SW480 (cell line): ENCODE measurements around the gene ANGPT4.
"Not testable (repeated sequence)": the region's sequence is repeated elsewhere in the genome, so short reads cannot be mapped to it uniquely, and the experiment has no call there.

Experiments used
- DNase-seq: peaks from one replicate; pipeline ENCODE4 v3.0.0-alpha.2; 2016; ENCODE audit warnings: low spot score

Gene ANGPT4

DNA sequence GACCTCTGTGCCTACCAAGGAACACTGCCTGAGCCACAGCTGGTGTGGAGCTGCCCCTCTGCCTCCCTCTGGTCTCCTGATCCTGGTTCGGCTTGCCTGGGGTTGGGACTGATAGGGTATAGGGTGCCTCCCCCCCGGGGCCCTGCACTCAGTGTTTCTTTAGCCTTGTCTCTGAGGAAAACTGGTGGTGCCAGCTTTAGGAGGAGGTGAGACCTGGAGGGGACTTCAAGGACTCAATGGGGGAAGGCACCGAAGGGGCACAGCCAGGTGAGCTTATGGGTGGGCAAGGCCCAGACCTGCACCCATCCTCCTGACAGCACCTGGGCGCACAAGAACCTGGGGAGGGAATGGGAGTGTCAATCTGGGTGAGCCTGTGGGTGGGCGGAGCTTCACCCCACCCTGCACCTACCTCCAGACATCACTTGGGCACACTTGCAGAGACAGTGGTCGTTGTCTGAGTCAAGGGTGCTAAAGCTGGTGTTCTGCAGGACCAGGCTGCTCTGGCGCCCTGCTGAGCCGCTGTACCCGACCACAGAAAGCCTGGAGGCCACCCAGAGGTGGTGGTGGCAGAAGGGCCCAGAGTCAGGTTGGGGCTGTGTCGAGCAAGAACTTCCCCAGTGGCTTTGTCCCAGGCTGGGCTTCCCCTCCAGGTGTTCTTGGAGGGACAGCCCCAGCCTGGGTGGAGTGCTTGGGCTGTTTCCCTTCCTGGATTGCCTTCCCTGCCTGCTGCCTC lies 42.1 kb downstream of the ANGPT4 start:
- no peak for DNase-seq

GRCh38 chr20:872855-873520 lies 43.1 kb downstream of the ANGPT4 start:
- DNase-seq = no peak

- no peak for DNase-seq
Observed at GRCh38 chr20:871948-872347, 44.2 kb downstream of the ANGPT4 start.

DNA sequence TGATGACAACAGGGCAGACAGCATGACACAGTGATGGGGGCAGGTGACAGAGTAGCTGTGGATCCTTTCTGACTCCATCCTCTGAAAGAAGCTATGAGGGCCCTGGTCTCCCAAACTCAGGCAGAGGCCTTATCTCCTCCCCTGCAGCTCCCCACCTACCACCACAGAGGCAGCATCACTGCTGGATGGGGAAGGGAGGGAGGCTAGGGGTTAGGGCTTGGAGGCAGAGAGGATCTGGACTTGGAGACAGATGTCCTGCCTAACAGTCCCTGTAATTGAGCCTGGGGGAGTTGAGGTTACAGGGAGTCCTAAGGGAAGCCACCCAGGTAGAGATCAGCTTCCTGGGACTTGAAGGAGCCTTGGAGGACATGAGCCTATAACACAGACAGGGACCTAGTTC lies 44.7 kb downstream of the ANGPT4 start:
- DNase-seq = no peak

- DNase-seq = no peak
Observed at GRCh38 chr20:870758-871157, 45.4 kb downstream of the ANGPT4 start.

- no peak for DNase-seq
Observed at GRCh38 chr20:869606-870005, 46.5 kb downstream of the ANGPT4 start.

- no peak for DNase-seq
Observed at GRCh38 chr20:868279-868678, 47.9 kb downstream of the ANGPT4 start.

GRCh38 chr20:865440-865839 lies 50.7 kb downstream of the ANGPT4 start:
- DNase-seq = no peak

GRCh38 chr20:860891-861290 lies 55.2 kb downstream of the ANGPT4 start:
- DNase-seq = no peak

- peak; percentile 34 for DNase-seq
Observed at GRCh38 chr20:859751-860231, 56.3 kb downstream of the ANGPT4 start.

DNA sequence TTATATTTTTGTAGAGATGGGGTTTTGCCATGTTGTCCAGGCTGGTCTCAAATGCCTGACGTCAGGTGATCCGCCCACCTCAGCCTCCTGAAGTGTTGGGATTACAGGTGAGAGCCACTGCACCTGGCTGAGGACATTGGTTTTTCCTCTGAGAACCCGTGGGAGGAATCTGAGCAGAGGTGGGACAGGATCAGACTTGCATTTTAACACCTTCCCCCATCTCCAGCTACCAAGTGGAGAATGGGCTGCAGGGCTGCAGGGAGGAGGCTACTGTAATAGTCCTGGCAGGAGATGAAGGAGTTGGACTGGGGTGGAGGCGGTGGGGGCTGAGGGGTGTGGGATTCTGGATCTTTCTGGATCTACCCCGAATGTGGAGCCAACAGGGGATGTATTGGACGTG lies 58.1 kb downstream of the ANGPT4 start:
- no peak for DNase-seq

GRCh38 chr20:856361-856775 lies 59.8 kb downstream of the ANGPT4 start:
- DNase-seq = peak; percentile 99

GRCh38 chr20:855466-856360 lies 60.4 kb downstream of the ANGPT4 start:
- DNase-seq = no peak

DNA sequence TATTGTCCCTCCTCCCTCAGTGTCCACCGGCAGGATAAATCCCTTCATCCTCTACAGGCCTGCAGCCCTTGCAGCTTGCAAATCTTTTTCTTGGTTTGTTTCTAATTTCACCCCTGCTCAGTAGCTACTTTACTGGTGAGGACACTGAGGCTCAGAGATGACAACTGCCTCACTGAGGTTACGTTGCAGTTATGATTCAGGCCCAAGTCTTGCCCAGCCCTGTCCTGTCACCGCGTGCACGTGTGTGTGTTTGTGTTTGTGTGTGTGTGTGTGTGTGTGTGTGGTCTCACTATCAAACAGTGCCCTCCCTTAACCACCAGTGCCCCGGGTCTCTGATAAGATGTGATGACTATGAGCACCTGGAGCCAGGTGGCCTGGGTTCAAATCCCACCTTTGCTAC lies 61.5 kb downstream of the ANGPT4 start:
- DNase-seq = no peak

DNA sequence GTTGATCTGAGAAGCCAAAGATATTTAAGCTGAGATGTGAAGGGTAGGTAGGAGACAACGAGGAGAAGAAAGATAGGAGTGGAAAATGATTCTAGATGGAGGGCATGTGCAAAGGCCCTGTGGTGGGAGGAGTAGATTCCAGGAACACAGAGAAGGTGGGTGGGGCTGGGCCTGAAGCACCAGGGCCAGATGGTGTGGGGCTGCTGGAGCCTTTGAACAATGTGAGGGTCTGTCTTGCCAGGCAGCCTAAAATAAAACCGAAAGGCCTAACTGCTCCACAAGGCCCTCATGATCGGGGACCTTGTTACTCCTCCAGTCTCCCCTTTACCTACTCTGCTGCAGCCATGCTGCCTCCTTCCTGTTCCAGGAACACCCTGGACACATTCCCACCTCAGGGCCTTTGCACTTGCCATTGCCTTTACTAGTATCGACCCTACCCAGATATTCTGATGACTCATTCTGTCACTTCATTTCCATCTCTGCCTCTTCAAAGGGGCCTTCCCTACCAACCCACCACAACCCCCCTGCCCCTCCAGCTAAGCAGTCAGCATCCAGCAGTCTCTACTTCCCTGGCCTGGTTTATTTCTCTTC lies 62.6 kb downstream of the ANGPT4 start:
- no peak for DNase-seq

GRCh38 chr20:848731-849130 lies 67.4 kb downstream of the ANGPT4 start:
- DNase-seq = not testable (repeated sequence)

- no peak for DNase-seq
Observed at GRCh38 chr20:848193-848592, 67.9 kb downstream of the ANGPT4 start.

DNA sequence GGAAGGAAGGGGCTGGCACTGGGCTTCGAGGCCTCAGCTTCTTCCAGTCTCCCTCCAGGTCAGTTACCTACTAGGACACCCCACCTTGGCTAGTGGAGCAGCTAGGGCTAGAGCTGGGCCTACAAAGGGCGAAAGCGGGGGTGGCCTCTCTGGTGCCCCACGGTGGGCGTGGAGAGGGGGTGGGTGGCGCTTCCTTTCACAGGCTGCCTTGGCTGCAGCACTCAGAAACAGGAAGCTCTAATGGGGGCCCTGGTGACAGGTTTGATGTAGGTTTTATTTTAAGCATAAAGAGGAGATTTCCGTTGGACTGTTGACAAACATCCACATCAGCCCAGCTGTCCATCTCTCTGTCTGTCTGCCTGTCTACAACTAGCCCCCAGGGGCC lies 69.2 kb downstream of the ANGPT4 start:
- DNase-seq = no peak

DNA sequence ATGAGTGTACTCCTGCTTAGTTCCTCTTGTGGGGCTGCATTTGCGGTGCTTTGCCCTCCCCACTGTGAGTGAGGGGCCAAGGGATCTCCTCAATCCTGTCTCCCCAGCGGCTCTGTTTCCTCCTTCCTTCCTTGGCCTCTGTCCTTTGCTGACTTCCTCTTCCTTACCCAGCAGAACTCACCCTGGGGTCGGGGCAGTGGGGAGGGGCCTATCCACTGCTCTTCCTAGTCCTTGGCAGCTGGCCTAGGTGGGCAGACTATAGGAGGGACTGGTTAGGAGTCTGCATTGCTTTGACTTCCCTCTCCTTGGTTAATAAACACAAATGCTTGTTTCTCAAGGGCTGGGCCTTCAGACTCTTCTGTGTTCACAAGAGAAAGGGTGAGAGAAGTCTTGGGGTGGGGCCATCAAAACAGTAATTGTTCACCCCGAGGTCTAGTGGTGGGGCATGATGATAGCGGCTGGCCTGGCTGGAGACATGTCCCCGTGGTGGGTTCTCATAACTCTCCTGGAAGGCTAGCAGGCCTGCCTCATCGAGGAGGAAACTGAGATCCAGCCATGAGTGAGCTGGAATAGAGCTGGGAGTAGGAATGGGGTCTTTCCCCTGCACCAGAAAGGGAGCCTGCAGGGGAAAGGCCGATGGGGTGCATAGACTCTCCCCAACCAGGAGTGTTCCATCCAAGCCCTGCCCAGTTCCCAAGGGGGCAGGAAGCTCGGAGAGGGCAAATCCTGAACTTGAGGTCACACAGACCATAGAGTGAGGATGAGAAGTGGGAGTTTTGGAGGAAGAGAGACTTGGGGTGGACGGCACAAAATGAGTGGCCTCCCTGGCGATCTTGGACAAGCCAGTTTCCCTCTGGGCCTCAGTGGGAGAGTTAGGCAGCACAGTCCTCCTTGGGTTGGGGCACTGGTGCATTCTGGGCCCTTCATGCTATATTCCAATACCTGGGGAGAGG lies 69.9 kb downstream of the ANGPT4 start:
- no peak for DNase-seq

DNA sequence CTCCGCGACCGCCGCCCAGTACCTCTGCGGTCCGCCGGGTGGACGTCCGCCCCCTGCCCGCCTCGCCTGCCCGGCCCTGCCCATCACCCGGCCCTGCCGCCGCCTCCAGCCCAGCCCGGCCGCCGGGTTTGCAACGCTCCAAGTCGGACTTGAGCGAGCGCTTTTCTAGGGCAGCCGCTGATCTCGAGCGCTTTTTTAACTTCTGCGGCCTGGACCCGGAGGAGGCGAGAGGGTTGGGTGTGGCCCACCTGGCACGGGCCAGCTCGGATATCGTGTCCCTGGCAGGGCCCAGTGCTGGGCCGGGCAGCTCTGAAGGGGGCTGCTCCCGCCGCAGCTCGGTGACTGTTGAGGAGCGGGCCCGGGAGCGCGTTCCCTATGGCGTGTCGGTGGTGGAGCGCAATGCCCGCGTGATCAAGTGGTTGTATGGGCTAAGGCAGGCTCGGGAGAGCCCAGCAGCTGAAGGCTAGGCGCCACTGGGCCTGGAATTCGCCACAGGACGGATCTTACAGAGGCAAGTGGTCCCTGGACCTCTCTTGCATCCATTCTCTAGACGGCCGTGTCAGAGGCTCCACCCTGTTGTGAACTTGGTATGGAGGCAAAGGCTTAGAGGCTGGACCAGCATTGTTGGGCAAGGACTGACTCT lies 70.8 kb downstream of the ANGPT4 start:
- no peak for DNase-seq
